ENCODE results near the gene HIGD2A. TPM values are rescaled to one million over a fixed set of nuclear protein-coding genes. Genes with fewer than 3 reads are reported as not detected.

HIGD2A gene
- total and polyA plus RNA-seq, 2 of the 13 experiments (the other 11 are each of a cell fraction or from before 2014, with no cell fraction given): 89.2 to 146 TPM

DNA sequence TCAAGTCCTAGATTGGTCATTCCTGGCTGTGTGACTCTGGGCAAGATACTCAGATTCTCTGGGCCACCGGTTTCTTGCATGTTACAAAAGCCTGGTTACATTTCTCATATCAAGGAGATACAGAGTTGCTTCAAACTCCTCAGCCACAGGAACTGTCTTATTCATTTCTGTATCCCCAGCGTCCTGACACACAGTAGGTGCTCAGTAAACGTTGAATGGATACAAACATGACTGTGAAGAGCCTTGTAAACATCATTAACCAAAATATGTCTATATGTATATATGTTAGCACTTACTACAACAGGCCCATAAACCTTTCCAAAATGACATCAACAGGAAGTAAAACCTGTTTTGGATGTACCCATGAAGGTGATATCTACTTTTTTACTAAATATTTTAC is 26.2 kb downstream of the HIGD2A start:
- TF ChIP-seq ZNF768 (CRISPR knock-in tag; IDR thresholded peaks at IDR 0.05): peak; percentile 31; the same call in 1 of the 2 replicates
- no peak for TF ChIP-seq CHD2 (IDR thresholded peaks at IDR 0.05; ENCODE audit: low read depth, low read length)
- TF ChIP-seq ZNF737 (CRISPR knock-in tag; IDR thresholded peaks at IDR 0.05; ENCODE audit: borderline replicate concordance): no peak
- TF ChIP-seq CCAR2 (optimal IDR thresholded peaks at IDR 0.05; ENCODE audit: low read depth, low read length): no peak
- no peak for TF ChIP-seq NFE2 (CRISPR knock-in tag; IDR thresholded peaks at IDR 0.05)
- peak; percentile 71; the same call in 1 of the 2 replicates for TF ChIP-seq ZKSCAN1 (IDR thresholded peaks at IDR 0.05; ENCODE audit: low read length)
- TF ChIP-seq POLR2G (IDR thresholded peaks at IDR 0.05; ENCODE audit: low read depth, low read length): no peak
- TF ChIP-seq, protein P1, sequence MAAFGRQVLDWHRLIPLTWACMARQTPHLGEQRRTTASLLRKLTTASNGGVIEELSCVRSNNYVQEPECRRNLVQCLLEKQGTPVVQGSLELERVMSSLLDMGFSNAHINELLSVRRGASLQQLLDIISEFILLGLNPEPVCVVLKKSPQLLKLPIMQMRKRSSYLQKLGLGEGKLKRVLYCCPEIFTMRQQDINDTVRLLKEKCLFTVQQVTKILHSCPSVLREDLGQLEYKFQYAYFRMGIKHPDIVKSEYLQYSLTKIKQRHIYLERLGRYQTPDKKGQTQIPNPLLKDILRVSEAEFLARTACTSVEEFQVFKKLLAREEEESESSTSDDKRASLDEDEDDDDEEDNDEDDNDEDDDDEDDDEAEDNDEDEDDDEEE (CRISPR knock-in tag; IDR thresholded peaks at IDR 0.05): no peak
- no peak for TF ChIP-seq NFE2L1 (CRISPR knock-in tag; IDR thresholded peaks at IDR 0.05; ENCODE audit: borderline replicate concordance)
- TF ChIP-seq, protein P2, sequence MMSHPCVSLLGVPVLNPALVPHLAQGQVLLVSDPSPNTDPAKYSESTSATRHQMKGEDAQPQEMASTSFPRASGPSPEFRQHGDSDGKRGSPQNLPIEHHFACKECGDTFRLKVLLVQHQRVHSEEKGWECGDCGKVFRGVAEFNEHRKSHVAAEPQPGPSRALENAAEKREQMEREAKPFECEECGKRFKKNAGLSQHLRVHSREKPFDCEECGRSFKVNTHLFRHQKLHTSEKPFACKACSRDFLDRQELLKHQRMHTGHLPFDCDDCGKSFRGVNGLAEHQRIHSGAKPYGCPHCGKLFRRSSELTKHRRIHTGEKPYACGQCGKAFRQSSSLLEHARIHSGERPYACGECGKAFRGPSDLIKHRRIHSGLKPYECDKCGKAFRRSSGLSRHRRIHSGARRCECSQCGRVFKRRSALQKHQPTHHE (CRISPR knock-in tag; IDR thresholded peaks at IDR 0.05; ENCODE audit: borderline replicate concordance): no peak
- TSS peak; percentile 58 for BruUV-seq (replicated peaks)
- H2AFZ ChIP-seq (ENCODE audit: low read length): no peak overlapping the region
- CTCF ChIA-PET (ENCODE audit: low intra/inter-chr PET ratio, low total read pairs): no interaction called here
- no peaks in the 10 kb centered on the region for H3K79me2 ChIP-seq (ENCODE audit: insufficient read depth, low read length)
- no peaks in the 10 kb centered on the region for H3K9me3 ChIP-seq (ENCODE audit: low read length)
- H4K20me1 ChIP-seq (ENCODE audit: insufficient read depth, low read length): no peaks in the 10 kb centered on the region
- H3K27ac ChIP-seq (ENCODE audit: extremely low read length, insufficient read depth, low read length): no peak overlapping the region
- FAIRE-seq (no peak), ATAC-seq (no peak), DNase-seq (ENCODE audit: low spot score) (no peak)
- POLR2A ChIA-PET: interaction anchor here (0.7 kb wide), 1 partner anchor 45 kb away, joined by 3 read pairs; no protein-coding TSS in a partner anchor
- WGBS (ENCODE audit: low lambda C conversion rate): 82% methylated on average over 3 of the region's 3 CpGs
- H3K27me3 ChIP-seq (ENCODE audit: control insufficient read depth in 1 of 2, insufficient read depth in 2 of 2, low read length in 2 of 2): no peaks in the 10 kb centered on the region
- in situ Hi-C loops (cut with HindIII; ENCODE audit: extremely low pct_ligation_motif_present, low pct_unique_long_range_greater_than_20kb): loop anchor here (5.0 to 10.0 kb wide), 2 partner anchors 70 to 123 kb away; partner anchors contain the start of gene RNF44
- no peak overlapping the region for H3K4me3 ChIP-seq (replicated peaks in 1 of 3; ENCODE audit: insufficient read depth in 1 of 3, low read depth in 2 of 3, low read length in 3 of 3)
- H3K4me1 ChIP-seq (ENCODE audit: insufficient read depth, low read length): peaks cover 32% of the 10 kb centered on the region
- peaks cover 0 to 5% of the 10 kb centered on the region in 2 experiments; a peak in 1 of 5 replicates for H3K36me3 ChIP-seq (replicated peaks in 1 of 2; ENCODE audit: control insufficient read depth in 1 of 2, insufficient read depth in 2 of 2, low read length in 2 of 2)
- no peak overlapping the region for H3K4me2 ChIP-seq (ENCODE audit: low read depth, low read length)
- H3K9ac ChIP-seq (ENCODE audit: insufficient read depth, low read depth, low read length): no peak overlapping the region
- intact Hi-C loops (cut with micrococcal nuclease; ENCODE audit: unreplicated experiment): loop anchor here (10.0 kb wide), 1 partner anchor 70 kb away; no protein-coding TSS in a partner anchor

Data from HepG2 (cell line).